SK-N-SH treated with all-trans-retinoic acid at 6 μM for 48 hours (cell line): ENCODE measurements around the gene AGBL5.

ENCODE experiments used
- POU6F1 ChIP-seq: fragments of 250-450 bp; sonication (Bioruptor Pico); IDR thresholded peaks from 2 replicates; pipeline ENCODE4 v1.8.0; 2021; ENCODE audit warnings: low read depth, mild to moderate bottlenecking, moderate library complexity, borderline replicate concordance
- ZNF8 ChIP-seq: fragments of 450-650 bp; formaldehyde crosslinking; IDR thresholded peaks from 2 replicates; pipeline ENCODE4 v1.5.0; 2020; ENCODE audit warnings: mild to moderate bottlenecking, moderate library complexity

- TF ChIP-seq ZNF8 (CRISPR knock-in tag) (no peak), POU6F1 (CRISPR knock-in tag) (no peak)
These were observed 30.7 kb downstream of the AGBL5 start for GRCh38 chr2:27081984-27082772.
